ENCODE results near the gene MYO3B. TPM values are rescaled to one million over a fixed set of nuclear protein-coding genes. Genes with fewer than 3 reads are reported as not detected.
"Not testable (repeated sequence)": the region's sequence is repeated elsewhere in the genome, so short reads cannot be mapped to it uniquely, and the experiment has no call there.

Gene MYO3B
- total and polyA plus RNA-seq, 2 experiments from 2014 or later = 0.11 TPM; not detected in 1

DNA sequence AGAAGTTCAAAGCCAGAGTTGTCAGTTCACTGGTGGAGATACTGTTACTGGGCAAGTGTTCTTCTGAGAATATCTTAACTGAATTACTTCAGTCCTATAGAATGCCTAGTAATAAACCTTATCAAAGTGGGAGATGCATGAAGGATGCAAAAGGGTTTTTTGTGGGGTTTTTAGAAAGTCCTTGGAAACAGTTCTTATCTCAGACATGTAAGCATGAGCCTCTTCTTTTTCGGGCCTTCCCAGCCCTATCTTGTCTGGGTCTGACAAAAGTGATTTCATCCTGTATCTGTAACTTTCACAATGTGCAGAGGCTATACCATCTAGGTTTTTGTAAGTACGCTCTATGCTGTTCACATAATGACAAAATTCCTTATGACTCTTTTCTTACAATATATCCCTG lies 255.5 kb downstream of the MYO3B start:
- no peaks in the 10 kb centered on the region for H3F3A ChIP-seq (ENCODE audit: insufficient read depth)
- H3K27ac ChIP-seq = no peak overlapping the region
- DNase-seq = no peak
- no peaks in the 10 kb centered on the region for H3K9me3 ChIP-seq (ENCODE audit: low read depth)
- 0 out of 2 replicates have a peak, but pooled peaks cover 3% of the 10 kb centered on the region for H3K27me3 ChIP-seq (replicated peaks; ENCODE audit: insufficient read depth)
- H3K9ac ChIP-seq = no peak overlapping the region
- TF ChIP-seq EZH2 (IDR thresholded peaks at IDR 0.05; ENCODE audit: insufficient read depth, poor library complexity, severe bottlenecking) (no peak), EZH2phosphoT487 (IDR thresholded peaks at IDR 0.05; ENCODE audit: insufficient read depth, low read depth) (no peak)
- no peaks in the 10 kb centered on the region for H4K20me1 ChIP-seq (ENCODE audit: insufficient read depth)
- H3K36me3 ChIP-seq (ENCODE audit: low read depth) = no peaks in the 10 kb centered on the region
- in situ Hi-C loops (cut with MboI) = no loop called here
- no peak overlapping the region for H3K4me3 ChIP-seq
- H3K4me1 ChIP-seq (ENCODE audit: insufficient read depth) = no peaks in the 10 kb centered on the region
- no peaks in the 10 kb centered on the region for H3K79me2 ChIP-seq (ENCODE audit: insufficient read depth)
- H3K9me2 ChIP-seq (ENCODE audit: insufficient read depth) = no peaks in the 10 kb centered on the region
- H2AFZ ChIP-seq = no peak overlapping the region
- no peak overlapping the region for H3K4me2 ChIP-seq (ENCODE audit: unreplicated experiment)
- WGBS, 2 experiments (ENCODE audit: low coverage in 1 of 2, low lambda C conversion rate in 2 of 2, missing lambda C conversion rate in 2 of 2) = 63 to 69% methylated on average over 2 of the region's 2 CpGs

DNA sequence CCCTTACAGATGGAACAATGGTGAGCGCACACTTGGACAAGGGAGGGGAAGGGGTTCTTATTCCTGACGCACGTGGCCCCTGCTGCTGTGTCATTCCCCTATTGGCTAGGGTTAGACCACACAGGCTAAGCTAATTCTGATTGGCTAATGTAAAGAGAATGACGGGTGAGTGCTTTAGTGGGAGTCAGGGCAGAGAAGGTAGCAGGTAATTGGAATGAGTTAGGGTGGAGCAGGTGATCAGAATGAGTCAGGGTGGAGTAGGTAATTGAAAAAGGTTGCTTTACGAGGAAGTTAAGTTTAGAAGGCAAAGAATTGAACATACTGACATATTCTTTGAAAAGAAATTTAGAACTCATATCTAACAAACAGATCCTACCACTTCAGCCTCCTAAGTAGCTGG lies 256.4 kb downstream of the MYO3B start:
- H3K9ac ChIP-seq; DNase-seq; H3K4me2 ChIP-seq (ENCODE audit: unreplicated experiment); H3K4me3 ChIP-seq; H3K9me2 ChIP-seq (ENCODE audit: insufficient read depth); H3K4me1 ChIP-seq (ENCODE audit: insufficient read depth); H3K9me3 ChIP-seq (ENCODE audit: low read depth); H3F3A ChIP-seq (ENCODE audit: insufficient read depth); H4K20me1 ChIP-seq (ENCODE audit: insufficient read depth); H3K79me2 ChIP-seq (ENCODE audit: insufficient read depth); in situ Hi-C loops (cut with MboI); H3K27ac ChIP-seq; H3K36me3 ChIP-seq (ENCODE audit: low read depth); H2AFZ ChIP-seq; H3K27me3 ChIP-seq (replicated peaks; ENCODE audit: insufficient read depth): not testable (repeated sequence)
- 62 to 69% methylated on average over 5 of the region's 5 CpGs for WGBS, 2 experiments (ENCODE audit: low coverage in 1 of 2, low lambda C conversion rate in 2 of 2, missing lambda C conversion rate in 2 of 2)

DNA sequence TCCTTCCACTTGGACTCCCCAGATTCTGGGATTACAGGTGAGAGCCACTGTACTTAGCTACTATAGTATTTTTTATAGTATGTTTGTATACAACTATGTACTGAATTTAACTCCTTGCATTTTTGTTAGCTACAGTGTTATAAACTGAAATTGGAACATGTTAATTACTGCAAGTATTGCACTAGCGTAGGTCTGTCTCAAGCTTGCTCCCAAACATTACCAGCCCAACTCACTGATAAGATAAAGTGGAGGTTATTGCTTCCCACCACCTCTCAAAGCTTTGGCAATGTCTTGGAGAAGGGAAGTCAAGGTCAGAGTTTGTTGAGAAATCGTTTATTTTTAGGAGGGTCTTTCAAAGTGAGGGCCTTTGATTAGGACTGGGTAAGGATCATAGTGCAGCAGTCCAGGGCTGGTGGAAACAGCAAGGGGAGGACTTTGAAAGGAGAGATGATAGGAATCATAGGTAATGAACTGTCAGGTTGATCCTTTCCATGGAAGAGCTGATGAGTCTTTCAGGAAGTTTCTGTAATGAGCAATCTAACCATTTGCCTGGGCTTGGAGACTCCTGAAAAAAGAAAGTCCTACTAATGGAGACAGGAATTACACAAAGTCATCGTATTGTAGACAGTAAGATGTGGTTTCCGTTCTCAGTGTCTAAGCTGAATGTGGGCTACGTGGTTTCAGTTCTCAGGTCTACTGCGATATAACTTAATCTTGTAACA lies 257.1 kb downstream of the MYO3B start:
- H3F3A ChIP-seq (ENCODE audit: insufficient read depth) = no peaks in the 10 kb centered on the region
- TF ChIP-seq EZH2 (IDR thresholded peaks at IDR 0.05; ENCODE audit: insufficient read depth, poor library complexity, severe bottlenecking) = no peak
- TF ChIP-seq EZH2phosphoT487 (IDR thresholded peaks at IDR 0.05; ENCODE audit: insufficient read depth, low read depth) = no peak
- no peaks in the 10 kb centered on the region for H3K9me3 ChIP-seq (ENCODE audit: low read depth)
- no peak for DNase-seq
- 48 to 49% methylated on average over 6 of the region's 6 CpGs for WGBS, 2 experiments (ENCODE audit: low coverage in 1 of 2, low lambda C conversion rate in 2 of 2, missing lambda C conversion rate in 2 of 2)
- in situ Hi-C loops (cut with MboI) = no loop called here
- H3K79me2 ChIP-seq (ENCODE audit: insufficient read depth) = no peaks in the 10 kb centered on the region
- no peak overlapping the region for H3K9ac ChIP-seq
- H2AFZ ChIP-seq = no peak overlapping the region
- H3K4me2 ChIP-seq (ENCODE audit: unreplicated experiment) = no peak overlapping the region
- H3K36me3 ChIP-seq (ENCODE audit: low read depth) = no peaks in the 10 kb centered on the region
- no peak overlapping the region for H3K27ac ChIP-seq
- no peaks in the 10 kb centered on the region for H4K20me1 ChIP-seq (ENCODE audit: insufficient read depth)
- no peak overlapping the region for H3K4me3 ChIP-seq
- H3K27me3 ChIP-seq (replicated peaks; ENCODE audit: insufficient read depth) = 0 out of 2 replicates have a peak, but pooled peaks cover 3% of the 10 kb centered on the region
- no peaks in the 10 kb centered on the region for H3K9me2 ChIP-seq (ENCODE audit: insufficient read depth)
- H3K4me1 ChIP-seq (ENCODE audit: insufficient read depth) = no peaks in the 10 kb centered on the region

DNA sequence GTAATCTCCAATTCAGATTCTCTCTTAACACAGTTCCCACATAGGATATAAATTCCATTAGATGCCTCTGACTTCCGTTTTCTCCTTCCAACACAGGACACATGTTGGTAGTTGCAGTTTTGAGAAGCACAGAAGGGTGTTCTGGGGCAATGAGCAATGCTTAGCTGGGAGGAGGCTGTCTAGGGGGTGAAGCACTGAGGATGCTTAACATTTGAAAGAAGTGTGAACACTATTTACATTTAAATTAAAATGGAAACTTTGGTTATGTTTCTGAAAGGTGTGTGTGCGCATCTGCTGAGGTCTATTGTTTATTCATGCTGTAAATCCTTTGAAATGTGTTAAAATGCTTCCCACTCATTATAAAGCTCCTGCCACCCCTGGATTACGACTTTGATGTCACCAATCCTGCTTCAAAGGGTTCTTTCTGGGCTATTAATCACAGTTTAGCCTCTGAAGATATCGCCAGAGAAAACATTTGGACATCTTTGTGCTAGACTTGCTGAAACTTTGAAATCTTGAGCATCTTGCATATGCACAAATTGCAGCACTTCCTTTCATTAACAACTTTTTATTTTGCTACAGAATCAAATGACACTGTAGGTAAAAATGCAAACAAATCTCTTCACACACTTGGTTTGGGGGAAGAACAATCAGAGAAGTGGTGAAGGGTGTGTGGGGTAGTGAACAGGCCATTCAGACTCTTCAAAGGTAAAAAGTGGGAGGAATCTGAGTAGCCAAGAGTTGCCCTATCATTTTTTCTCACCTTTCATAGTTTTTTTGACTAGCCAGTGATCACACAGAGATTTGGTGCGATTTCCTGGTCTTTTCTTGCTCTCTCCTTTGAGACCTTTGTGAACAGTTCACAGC lies 258.4 kb downstream of the MYO3B start:
- in situ Hi-C loops (cut with MboI) = no loop called here
- no peak overlapping the region for H3K9ac ChIP-seq
- H3K27me3 ChIP-seq (replicated peaks; ENCODE audit: insufficient read depth) = 0 out of 2 replicates have a peak, but pooled peaks cover 3% of the 10 kb centered on the region
- WGBS, 2 experiments (ENCODE audit: low coverage in 1 of 2, low lambda C conversion rate in 2 of 2, missing lambda C conversion rate in 2 of 2) = 28 to 31% methylated on average over 5 of the region's 5 CpGs
- DNase-seq = no peak
- H3K27ac ChIP-seq = no peak overlapping the region
- H4K20me1 ChIP-seq (ENCODE audit: insufficient read depth) = no peaks in the 10 kb centered on the region
- no peaks in the 10 kb centered on the region for H3K4me1 ChIP-seq (ENCODE audit: insufficient read depth)
- H3K79me2 ChIP-seq (ENCODE audit: insufficient read depth) = no peaks in the 10 kb centered on the region
- no peak overlapping the region for H3K4me3 ChIP-seq
- no peaks in the 10 kb centered on the region for H3K9me2 ChIP-seq (ENCODE audit: insufficient read depth)
- TF ChIP-seq EZH2phosphoT487 (IDR thresholded peaks at IDR 0.05; ENCODE audit: insufficient read depth, low read depth) (no peak), EZH2 (IDR thresholded peaks at IDR 0.05; ENCODE audit: insufficient read depth, poor library complexity, severe bottlenecking) (no peak)
- H3F3A ChIP-seq (ENCODE audit: insufficient read depth) = no peaks in the 10 kb centered on the region
- H2AFZ ChIP-seq = no peak overlapping the region
- no peaks in the 10 kb centered on the region for H3K9me3 ChIP-seq (ENCODE audit: low read depth)
- H3K36me3 ChIP-seq (ENCODE audit: low read depth) = no peaks in the 10 kb centered on the region
- H3K4me2 ChIP-seq (ENCODE audit: unreplicated experiment) = no peak overlapping the region

Data from GM23248 (cell line).